Neural progenitor cell (in vitro differentiated cells): Measurements from ENCODE around the gene FNIP1. TPM values are rescaled to one million over a fixed set of nuclear protein-coding genes. Genes with fewer than 3 reads are reported as not detected.

Source experiments
- DNase-seq: peaks from one replicate; pipeline ENCODE4 v3.0.0-alpha.2; 2016; ENCODE audit warnings: low spot score
- H2AFZ ChIP-seq: fragments of 200-600 bp; sonication (generic); replicated peaks from 2 replicates; pipeline ENCODE4 v1.6.1; 2016; ENCODE audit warnings: antibody characterized with exemption
- H3F3A ChIP-seq: fragments of 200-600 bp; sonication (generic); 2 replicates; pipeline ENCODE4 v1.6.1; 2016; ENCODE audit warnings: antibody characterized with exemption, low read depth
- H3K27ac ChIP-seq: fragments of 200-600 bp; sonication (generic); 2 replicates; pipeline ENCODE4 v1.5.1; 2016; ENCODE audit warnings: mild to moderate bottlenecking
- H3K27me3 ChIP-seq: fragments of 200-600 bp; sonication (generic); 2 replicates; pipeline ENCODE4 v1.6.1; 2016; ENCODE audit warnings: mild to moderate bottlenecking, moderate library complexity
- H3K36me3 ChIP-seq: fragments of 200-600 bp; sonication (generic); 2 replicates; pipeline ENCODE4 v1.5.1; 2016
- H3K4me1 ChIP-seq: fragments of 200-600 bp; sonication (generic); 2 replicates; pipeline ENCODE4 v1.6.1; 2016; ENCODE audit warnings: mixed run types
- H3K4me2 ChIP-seq: fragments of 200-600 bp; sonication (generic); 2 replicates; pipeline ENCODE4 v1.6.1; 2016
- H3K4me3 ChIP-seq: fragments of 200-600 bp; sonication (generic); 2 replicates; pipeline ENCODE4 v1.5.1; 2016
- H3K79me2 ChIP-seq: fragments of 200-600 bp; sonication (generic); 2 replicates; pipeline ENCODE4 v1.6.1; 2016; ENCODE audit warnings: low read depth
- H3K9ac ChIP-seq: fragments of 200-600 bp; sonication (generic); 2 replicates; pipeline ENCODE4 v1.6.1; 2016
- H3K9me3 ChIP-seq: fragments of 200-600 bp; sonication (generic); 2 replicates; pipeline ENCODE4 v1.5.1; 2016; ENCODE audit warnings: low read depth
- H4K20me1 ChIP-seq: fragments of 200-600 bp; sonication (generic); 2 replicates; pipeline ENCODE4 v1.6.1; 2016; ENCODE audit warnings: low read depth
- H3K27ac Mint-ChIP-seq: 3 replicates; pipeline ENCODE4 v1.8.0; 2021; ENCODE audit warnings: mixed read lengths
- H3K27me3 Mint-ChIP-seq: 2 replicates; pipeline ENCODE4 v1.8.0; 2022; ENCODE audit warnings: low read depth, mild to moderate bottlenecking, inconsistent platforms, moderate library complexity, mixed read lengths; ENCODE audit not compliant: insufficient read depth
- H3K36me3 Mint-ChIP-seq: 3 replicates; pipeline ENCODE4 v1.8.0; 2021; ENCODE audit warnings: mixed read lengths
- H3K4me1 Mint-ChIP-seq: 3 replicates; pipeline ENCODE4 v1.8.0; 2021; ENCODE audit warnings: mixed read lengths
- H3K4me3 Mint-ChIP-seq: 3 replicates; pipeline ENCODE4 v1.8.0; 2021; ENCODE audit warnings: mild to moderate bottlenecking, moderate library complexity, mixed read lengths
- H3K9me3 Mint-ChIP-seq: 3 replicates; pipeline ENCODE4 v1.8.0; 2020; ENCODE audit warnings: mixed read lengths
- EZH2 ChIP-seq: fragments of 200-600 bp; sonication (generic); IDR thresholded peaks from 2 replicates; pipeline ENCODE4 v1.6.1; 2017; ENCODE audit warnings: antibody characterized with exemption, mild to moderate bottlenecking, moderate library complexity
- EZH2phosphoT487 ChIP-seq: fragments of 200-600 bp; sonication (generic); IDR thresholded peaks from 2 replicates; pipeline ENCODE4 v1.6.1; 2017; ENCODE audit warnings: antibody characterized with exemption
- total RNA-seq: library from RNA; depleted of rRNA; stranded (reverse); fragments of >200 nt; gene quantifications from 2 replicates; pipeline ENCODE4 v1.2.3, GENCODE V29; 2015; ENCODE audit warnings: low replicate concordance
- TF ChIP-seq, protein P1 (sequence below): fragments of 200-600 bp; sonication (generic); IDR thresholded peaks from 2 replicates; pipeline ENCODE4 v1.5.1; 2017; ENCODE audit warnings: antibody characterized with exemption, mild to moderate bottlenecking

The FNIP1 gene
- total RNA-seq, 1 donor from 2014 or later: 44.4 TPM

DNA sequence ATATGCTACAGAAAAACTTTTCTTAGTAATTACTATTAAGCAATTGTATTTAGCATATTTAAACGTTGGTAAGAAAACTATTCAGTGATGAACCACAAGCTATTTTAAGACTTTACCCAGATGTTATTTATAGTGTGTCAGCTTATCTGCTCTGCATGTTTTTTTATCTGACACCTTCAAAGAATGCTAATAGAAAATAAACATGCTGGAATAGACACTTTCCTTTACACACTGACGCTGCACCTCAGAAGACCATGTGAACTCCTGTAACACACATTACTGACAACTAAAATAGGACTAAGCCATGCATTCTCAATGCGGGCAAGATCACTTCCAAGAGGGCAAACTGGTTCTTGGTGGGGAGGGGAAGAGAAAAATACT lies 38.3 kb downstream of the FNIP1 start:
- no peaks in the 10 kb centered on the region for H3K27me3 ChIP-seq
- H3K27ac Mint-ChIP-seq: no peak overlapping the region

GRCh38 chr5:131757830-131758519 lies 38.8 kb downstream of the FNIP1 start:
- H3K36me3 ChIP-seq: no peaks in the 10 kb centered on the region
- H3K4me3 Mint-ChIP-seq: no peak overlapping the region
- peaks cover 10% of the 10 kb centered on the region for H3K36me3 Mint-ChIP-seq
- peaks cover 12% of the 10 kb centered on the region for H3K9me3 Mint-ChIP-seq
- H3K9me3 ChIP-seq: no peaks in the 10 kb centered on the region
- TF ChIP-seq, protein P1, sequence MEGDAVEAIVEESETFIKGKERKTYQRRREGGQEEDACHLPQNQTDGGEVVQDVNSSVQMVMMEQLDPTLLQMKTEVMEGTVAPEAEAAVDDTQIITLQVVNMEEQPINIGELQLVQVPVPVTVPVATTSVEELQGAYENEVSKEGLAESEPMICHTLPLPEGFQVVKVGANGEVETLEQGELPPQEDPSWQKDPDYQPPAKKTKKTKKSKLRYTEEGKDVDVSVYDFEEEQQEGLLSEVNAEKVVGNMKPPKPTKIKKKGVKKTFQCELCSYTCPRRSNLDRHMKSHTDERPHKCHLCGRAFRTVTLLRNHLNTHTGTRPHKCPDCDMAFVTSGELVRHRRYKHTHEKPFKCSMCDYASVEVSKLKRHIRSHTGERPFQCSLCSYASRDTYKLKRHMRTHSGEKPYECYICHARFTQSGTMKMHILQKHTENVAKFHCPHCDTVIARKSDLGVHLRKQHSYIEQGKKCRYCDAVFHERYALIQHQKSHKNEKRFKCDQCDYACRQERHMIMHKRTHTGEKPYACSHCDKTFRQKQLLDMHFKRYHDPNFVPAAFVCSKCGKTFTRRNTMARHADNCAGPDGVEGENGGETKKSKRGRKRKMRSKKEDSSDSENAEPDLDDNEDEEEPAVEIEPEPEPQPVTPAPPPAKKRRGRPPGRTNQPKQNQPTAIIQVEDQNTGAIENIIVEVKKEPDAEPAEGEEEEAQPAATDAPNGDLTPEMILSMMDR: no peak
- TF ChIP-seq EZH2phosphoT487: no peak
- TF ChIP-seq EZH2: no peak
- no peaks in the 10 kb centered on the region for H3F3A ChIP-seq
- H3K27ac ChIP-seq: no peak overlapping the region
- H4K20me1 ChIP-seq: peaks cover 22% of the 10 kb centered on the region
- no peak overlapping the region for H3K4me2 ChIP-seq
- no peaks in the 10 kb centered on the region for H3K27me3 Mint-ChIP-seq
- H3K79me2 ChIP-seq: peaks cover 87% of the 10 kb centered on the region
- no peaks in the 10 kb centered on the region for H3K4me1 Mint-ChIP-seq
- no peak overlapping the region for H3K9ac ChIP-seq
- no peak overlapping the region for H2AFZ ChIP-seq
- no peaks in the 10 kb centered on the region for H3K4me1 ChIP-seq
- H3K27ac Mint-ChIP-seq: no peak overlapping the region
- DNase-seq: no peak
- H3K27me3 ChIP-seq: no peaks in the 10 kb centered on the region
- no peak overlapping the region for H3K4me3 ChIP-seq

More for the DNA sequence above, 38.3 kb downstream of the FNIP1 start:
- H3K27ac ChIP-seq: no peak overlapping the region
- no peaks in the 10 kb centered on the region for H3K36me3 ChIP-seq
- no peak for DNase-seq
- Mint-ChIP-seq H3K36me3 (peaks cover 12% of the 10 kb centered on the region), H3K27me3 (no peaks in the 10 kb centered on the region), H3K4me3 (no peak overlapping the region), H3K4me1 (no peaks in the 10 kb centered on the region), H3K9me3 (peaks cover 15% of the 10 kb centered on the region)
- no peak overlapping the region for H3K4me2 ChIP-seq
- H3K4me3 ChIP-seq: no peak overlapping the region
- TF ChIP-seq EZH2phosphoT487 (no peak), EZH2 (no peak)
- TF ChIP-seq, protein P1: no peak
- H3K9ac ChIP-seq: no peak overlapping the region
- H3K4me1 ChIP-seq: no peaks in the 10 kb centered on the region
- H3K79me2 ChIP-seq: peaks cover 82% of the 10 kb centered on the region
- H2AFZ ChIP-seq: no peak overlapping the region
- no peaks in the 10 kb centered on the region for H3K9me3 ChIP-seq
- no peaks in the 10 kb centered on the region for H3F3A ChIP-seq
- peaks cover 22% of the 10 kb centered on the region for H4K20me1 ChIP-seq

- H3K9me3 ChIP-seq: no peaks in the 10 kb centered on the region
- H3K36me3 ChIP-seq: no peaks in the 10 kb centered on the region
- peaks cover 2% of the 10 kb centered on the region for H3K36me3 Mint-ChIP-seq
- no peak overlapping the region for H3K27ac ChIP-seq
- H3K9me3 Mint-ChIP-seq: peaks cover 7% of the 10 kb centered on the region
- H3K4me2 ChIP-seq: no peak overlapping the region
- no peaks in the 10 kb centered on the region for H3F3A ChIP-seq
- no peak overlapping the region for H3K27ac Mint-ChIP-seq
- peaks cover 22% of the 10 kb centered on the region for H4K20me1 ChIP-seq
- H3K4me1 Mint-ChIP-seq: no peaks in the 10 kb centered on the region
- no peak overlapping the region for H3K4me3 ChIP-seq
- peaks cover 84% of the 10 kb centered on the region for H3K79me2 ChIP-seq
- no peaks in the 10 kb centered on the region for H3K27me3 Mint-ChIP-seq
- no peak overlapping the region for H3K9ac ChIP-seq
- H2AFZ ChIP-seq: no peak overlapping the region
- TF ChIP-seq EZH2: no peak
- H3K4me1 ChIP-seq: no peaks in the 10 kb centered on the region
- no peak overlapping the region for H3K4me3 Mint-ChIP-seq
- no peaks in the 10 kb centered on the region for H3K27me3 ChIP-seq
- no peak for DNase-seq
These were observed 39.9 kb downstream of the FNIP1 start for GRCh38 chr5:131756942-131757341.

DNA sequence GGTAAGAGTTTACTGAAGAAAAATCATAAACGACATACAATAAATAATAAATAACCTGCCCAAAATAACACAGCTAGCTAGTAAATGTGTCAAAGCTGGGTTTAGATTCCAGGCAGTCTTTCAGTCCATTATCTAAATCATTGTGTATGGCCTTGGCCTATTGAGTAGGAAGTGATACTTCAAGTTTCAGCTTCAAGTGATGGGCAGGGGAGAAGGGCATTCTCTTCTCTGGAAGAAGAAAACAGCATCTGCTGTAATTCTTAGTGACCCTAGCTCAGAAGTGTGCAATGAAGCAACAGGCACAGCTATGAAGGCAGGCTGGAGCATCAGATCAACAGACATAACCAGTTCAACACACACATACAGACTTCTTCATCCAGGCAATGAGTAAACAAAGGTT lies 42.5 kb downstream of the FNIP1 start:
- Mint-ChIP-seq H3K9me3 (no peaks in the 10 kb centered on the region), H3K27ac (no peak overlapping the region), H3K4me1 (no peaks in the 10 kb centered on the region), H3K36me3 (peaks cover 1% of the 10 kb centered on the region), H3K27me3 (no peaks in the 10 kb centered on the region), H3K4me3 (no peak overlapping the region)
- no peaks in the 10 kb centered on the region for H3F3A ChIP-seq
- no peak overlapping the region for H3K4me2 ChIP-seq
- peaks cover 17% of the 10 kb centered on the region for H4K20me1 ChIP-seq
- no peak overlapping the region for H3K4me3 ChIP-seq
- no peaks in the 10 kb centered on the region for H3K27me3 ChIP-seq
- H3K79me2 ChIP-seq: peaks cover 59% of the 10 kb centered on the region
- H3K36me3 ChIP-seq: no peaks in the 10 kb centered on the region
- TF ChIP-seq, protein P1: no peak
- no peak for TF ChIP-seq EZH2phosphoT487
- no peak for TF ChIP-seq EZH2
- no peak overlapping the region for H3K27ac ChIP-seq
- H3K9me3 ChIP-seq: no peaks in the 10 kb centered on the region
- no peak overlapping the region for H2AFZ ChIP-seq
- H3K4me1 ChIP-seq: no peaks in the 10 kb centered on the region
- DNase-seq: no peak
- no peak overlapping the region for H3K9ac ChIP-seq
